ENCODE data around the gene ZNF423. TPM values are rescaled to one million over a fixed set of nuclear protein-coding genes. Genes with fewer than 3 reads are reported as not detected.

Gene ZNF423
- total RNA-seq, 1 donor from 2014 or later, result 10.7 TPM

GRCh38 chr16:49767998-49768397, 87.9 kb downstream of the ZNF423 start:
- H3K36me3 ChIP-seq, result no peaks in the 10 kb centered on the region
- H3K27me3 ChIP-seq (ENCODE audit: low read depth), result no peaks in the 10 kb centered on the region
- intact Hi-C loops (cut with DNase I), result no loop called here
- H3K4me3 ChIP-seq, result no peak overlapping the region
- no peak overlapping the region for H3K27ac ChIP-seq
- H3K9me3 ChIP-seq, result no peaks in the 10 kb centered on the region
- ATAC-seq (no peak), DNase-seq (no peak)
- peaks cover 8% of the 10 kb centered on the region for H3K4me1 ChIP-seq
- TF ChIP-seq CTCF (IDR thresholded peaks at IDR 0.05), result no peak

- Histone ChIP-seq H3K9me3 (no peaks in the 10 kb centered on the region), H3K27ac (no peak overlapping the region), H3K36me3 (no peaks in the 10 kb centered on the region), H3K27me3 (ENCODE audit: low read depth) (no peaks in the 10 kb centered on the region), H3K4me3 (no peak overlapping the region), H3K4me1 (peaks cover 8% of the 10 kb centered on the region)
- no peak for ATAC-seq
- DNase-seq, result no peak
- TF ChIP-seq CTCF (IDR thresholded peaks at IDR 0.05), result no peak
- intact Hi-C loops (cut with DNase I), result no loop called here
Observed at GRCh38 chr16:49767414-49767813, 88.5 kb downstream of the ZNF423 start.

- no peak for ATAC-seq
Observed at GRCh38 chr16:49766225-49766624, 89.7 kb downstream of the ZNF423 start.

GRCh38 chr16:49763826-49764225, 92.1 kb downstream of the ZNF423 start:
- Histone ChIP-seq H3K4me1 (peaks cover 8% of the 10 kb centered on the region), H3K27me3 (ENCODE audit: low read depth) (no peaks in the 10 kb centered on the region), H3K9me3 (no peaks in the 10 kb centered on the region), H3K4me3 (no peak overlapping the region), H3K36me3 (no peaks in the 10 kb centered on the region), H3K27ac (no peak overlapping the region)
- intact Hi-C loops (cut with DNase I), result no loop called here
- TF ChIP-seq CTCF (IDR thresholded peaks at IDR 0.05), result no peak
- DNase-seq (no peak), ATAC-seq (no peak)

More at GRCh38 chr16:49766225-49766624, 89.7 kb downstream of the ZNF423 start:
- no peaks in the 10 kb centered on the region for H3K27me3 ChIP-seq (ENCODE audit: low read depth)
- H3K36me3 ChIP-seq, result no peaks in the 10 kb centered on the region
- no peak overlapping the region for H3K27ac ChIP-seq
- no peaks in the 10 kb centered on the region for H3K9me3 ChIP-seq
- TF ChIP-seq CTCF (IDR thresholded peaks at IDR 0.05), result no peak
- peaks cover 8% of the 10 kb centered on the region for H3K4me1 ChIP-seq
- H3K4me3 ChIP-seq, result no peak overlapping the region
- DNase-seq, result no peak
- intact Hi-C loops (cut with DNase I), result no loop called here

- intact Hi-C loops (cut with DNase I), result no loop called here
- no peaks in the 10 kb centered on the region for H3K9me3 ChIP-seq
- no peaks in the 10 kb centered on the region for H3K27me3 ChIP-seq (ENCODE audit: low read depth)
- ATAC-seq (no peak), DNase-seq (no peak)
- TF ChIP-seq CTCF (IDR thresholded peaks at IDR 0.05), result no peak
- no peak overlapping the region for H3K27ac ChIP-seq
- H3K36me3 ChIP-seq, result no peaks in the 10 kb centered on the region
- peaks cover 2% of the 10 kb centered on the region for H3K4me1 ChIP-seq
- no peak overlapping the region for H3K4me3 ChIP-seq
Observed at GRCh38 chr16:49760815-49761214, 95.1 kb downstream of the ZNF423 start.

- no peak for TF ChIP-seq CTCF (IDR thresholded peaks at IDR 0.05)
- intact Hi-C loops (cut with DNase I), result no loop called here
- DNase-seq, result no peak
- Histone ChIP-seq H3K4me1 (peaks cover 24% of the 10 kb centered on the region), H3K27ac (no peak overlapping the region), H3K36me3 (no peaks in the 10 kb centered on the region), H3K4me3 (no peak overlapping the region), H3K9me3 (no peaks in the 10 kb centered on the region), H3K27me3 (ENCODE audit: low read depth) (no peaks in the 10 kb centered on the region)
- no peak for ATAC-seq
Observed at GRCh38 chr16:49757559-49758069, 98.3 kb downstream of the ZNF423 start.
